Effector CD4-positive, alpha-beta T cell (primary cell): ENCODE results near the gene XG.
A peak's percentile ranks its signal among the peaks of the same experiment; 100 is the strongest.
"Not testable (repeated sequence)": the region's sequence is repeated elsewhere in the genome, so short reads cannot be mapped to it uniquely, and the experiment has no call there.

Experiments
- DNase-seq: peaks from one replicate; pipeline ENCODE4 v3.0.0-alpha.2; 2020

Gene XG

DNA sequence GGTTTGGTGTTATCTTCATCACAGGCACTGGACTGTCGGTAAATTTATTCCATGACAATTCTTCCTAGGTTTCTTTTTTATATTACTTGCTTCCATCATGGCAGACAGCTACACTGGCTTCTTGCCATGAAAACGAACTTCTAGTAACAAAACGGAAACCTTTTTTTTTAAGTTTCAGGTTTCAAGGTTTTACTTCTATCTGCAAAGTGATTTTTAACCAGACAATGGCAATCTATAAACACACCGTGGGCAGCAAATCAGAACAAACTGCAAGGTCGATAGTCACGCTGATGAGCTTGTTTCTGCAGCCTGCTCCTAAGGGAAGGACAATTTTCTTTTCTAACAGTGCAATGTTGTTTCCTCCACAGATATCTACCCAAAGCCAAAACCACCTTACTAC is 29.9 kb downstream of the XG start:
- no peak for DNase-seq

- no peak for DNase-seq
Observed at GRCh38 chrX:2782171-2782570, 30.3 kb downstream of the XG start.

DNA sequence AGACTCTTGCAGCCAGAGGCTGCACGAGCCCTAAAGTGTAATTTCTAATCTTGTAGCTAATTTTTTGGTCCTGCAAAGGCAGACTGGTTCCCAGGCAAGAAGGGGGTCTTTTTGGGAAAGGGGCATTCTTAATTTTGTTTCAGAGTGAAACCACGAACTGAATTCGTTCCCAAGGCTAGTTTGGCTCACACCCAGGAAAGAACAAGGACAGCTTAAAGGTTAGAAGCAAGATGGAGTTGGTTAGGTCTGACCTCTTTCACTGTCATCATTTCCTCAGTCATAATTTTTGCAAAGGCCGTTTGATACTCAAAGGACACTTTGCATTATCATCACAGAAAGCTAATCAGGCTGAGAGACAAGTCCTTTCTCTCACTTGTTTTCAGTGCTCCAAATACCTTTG is 30.9 kb downstream of the XG start:
- no peak for DNase-seq

- DNase-seq, result no peak
Observed at GRCh38 chrX:2784026-2784425, 32.2 kb downstream of the XG start.

DNA sequence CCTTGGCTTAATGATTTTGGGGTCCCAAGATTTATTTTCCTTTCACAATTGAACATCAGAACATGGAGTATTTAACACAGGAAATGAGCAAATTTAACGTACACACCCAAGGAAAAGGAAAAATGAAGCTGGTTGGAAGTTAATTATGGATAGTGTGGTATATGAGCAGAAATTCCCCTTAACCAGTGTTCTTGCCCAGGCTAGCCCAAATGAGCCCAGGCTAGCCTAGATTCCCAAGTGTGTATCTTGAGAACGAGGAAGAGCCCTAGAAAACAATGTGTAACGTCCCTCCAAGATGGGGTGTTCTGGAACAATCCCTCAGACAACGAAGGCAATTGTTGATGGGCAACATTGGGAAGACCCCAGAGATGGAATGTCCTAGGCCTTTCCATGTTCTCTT is 33.7 kb downstream of the XG start:
- DNase-seq, result no peak

DNA sequence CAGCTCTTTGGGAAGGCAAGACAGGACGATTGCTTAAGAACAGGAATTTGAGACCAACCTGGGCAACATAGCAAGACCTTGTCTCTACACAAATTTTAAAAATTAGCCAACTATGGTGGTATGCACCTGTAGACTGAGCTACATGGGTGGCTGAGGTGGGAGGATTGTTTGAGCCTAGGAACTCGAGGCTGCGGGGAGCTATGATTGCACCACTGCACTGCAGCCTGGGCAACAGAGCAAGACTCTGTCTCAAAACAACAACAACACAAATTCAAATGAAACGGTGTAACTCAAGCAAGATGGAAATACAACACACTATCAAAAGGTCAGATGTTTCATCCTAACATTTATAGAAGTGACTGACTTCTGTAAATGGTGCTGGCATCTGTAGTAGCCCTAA is 37.1 kb downstream of the XG start:
- DNase-seq, result no peak

DNA sequence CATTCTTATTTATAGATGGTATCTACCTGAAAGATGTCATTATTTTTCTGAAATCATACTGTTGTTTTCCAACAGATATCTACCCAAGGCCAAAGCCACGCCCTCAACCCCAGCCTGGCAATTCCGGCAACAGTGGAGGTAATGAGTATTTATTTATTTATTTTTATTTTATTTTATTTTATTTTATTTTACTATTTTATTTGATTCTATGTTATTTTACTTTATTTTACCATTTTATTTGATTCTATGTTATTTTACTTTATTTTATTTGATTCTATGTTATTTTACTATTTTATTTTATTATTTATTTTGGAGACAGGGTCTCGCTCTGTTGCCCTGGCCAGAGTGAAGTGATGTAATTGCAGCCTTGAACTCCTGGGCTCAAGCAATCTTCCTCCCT is 37.7 kb downstream of the XG start:
- DNase-seq, result no peak

DNA sequence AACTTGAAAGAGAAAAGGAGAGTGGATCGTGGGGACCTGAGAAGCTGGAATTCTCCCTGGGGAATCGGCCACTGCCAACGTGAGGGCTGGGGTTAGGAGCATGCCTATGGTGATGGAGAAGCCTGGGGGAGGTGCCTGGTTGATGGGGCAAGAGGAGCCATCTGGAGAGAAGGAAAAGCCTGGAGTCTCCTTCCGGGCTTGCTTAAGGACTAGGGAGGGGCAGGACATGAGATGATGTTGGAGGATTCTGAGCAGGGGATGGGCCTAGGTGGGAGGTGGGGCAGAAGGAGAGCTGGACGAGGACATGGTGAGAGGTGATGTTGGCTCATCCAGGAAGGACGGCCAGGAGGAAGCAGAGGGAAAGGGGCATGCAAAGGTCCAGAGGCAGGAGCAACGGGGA is 41.9 kb downstream of the XG start:
- no peak for DNase-seq

DNA sequence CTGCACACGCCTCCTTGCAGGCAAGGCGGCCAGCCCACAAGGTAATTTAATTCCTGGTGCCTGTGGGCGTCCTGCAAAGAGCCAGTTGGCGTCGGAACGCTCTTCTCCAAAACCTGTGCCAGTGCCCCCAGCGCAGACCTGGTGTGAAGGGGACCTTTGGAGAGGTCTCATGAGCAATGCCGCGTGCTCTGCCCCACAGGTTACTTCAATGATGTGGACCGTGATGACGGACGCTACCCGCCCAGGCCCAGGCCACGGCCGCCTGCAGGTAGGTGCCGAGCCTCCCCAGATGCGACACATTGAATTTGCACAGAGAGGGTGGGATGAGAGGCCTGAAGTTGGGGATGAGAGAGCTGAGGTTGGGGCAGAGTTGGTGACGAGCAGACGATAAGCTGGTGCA is 42.5 kb downstream of the XG start:
- DNase-seq, result no peak

GRCh38 chrX:2796808-2797207 is 45.0 kb downstream of the XG start:
- DNase-seq, result not testable (repeated sequence)

DNA sequence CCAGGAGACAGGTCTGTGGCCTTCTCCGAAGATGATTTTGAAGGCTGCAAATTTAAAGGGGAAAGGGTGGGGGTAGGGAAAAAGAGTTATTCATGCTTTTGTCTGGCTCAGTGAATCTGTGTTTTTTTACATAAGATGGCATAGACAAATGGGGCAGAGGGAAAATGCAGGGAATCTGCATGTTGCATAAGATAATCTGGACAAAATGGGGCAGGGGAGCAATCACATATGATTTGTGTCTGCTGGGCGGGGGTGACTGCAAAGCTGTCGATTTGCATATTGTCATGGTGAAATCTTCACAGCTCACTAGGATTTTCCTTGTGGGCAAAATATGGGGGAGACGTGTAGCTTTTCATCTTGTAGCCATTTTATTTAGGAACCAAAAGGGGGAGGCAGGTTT is 47.5 kb downstream of the XG start:
- DNase-seq, result no peak

DNA sequence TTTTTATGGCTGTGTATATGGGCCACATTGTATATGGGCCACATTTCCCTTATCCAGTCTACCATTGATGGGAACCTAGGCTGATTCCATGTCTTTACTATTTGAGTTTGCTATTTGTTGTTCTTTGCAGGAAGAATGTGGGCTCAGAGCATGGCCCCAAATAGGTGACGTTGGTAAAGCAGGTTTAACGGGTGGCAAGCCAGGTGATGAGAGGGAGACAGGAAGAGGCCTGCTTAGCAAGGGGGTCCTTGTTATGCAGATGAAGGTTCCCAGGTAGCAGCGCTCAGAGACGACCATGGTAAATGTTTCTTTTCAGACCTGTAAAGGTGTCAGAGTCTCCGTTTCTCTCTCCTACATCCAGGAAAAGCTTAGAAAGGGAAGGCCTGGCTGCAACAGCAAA is 48.1 kb downstream of the XG start:
- not testable (repeated sequence) for DNase-seq

DNA sequence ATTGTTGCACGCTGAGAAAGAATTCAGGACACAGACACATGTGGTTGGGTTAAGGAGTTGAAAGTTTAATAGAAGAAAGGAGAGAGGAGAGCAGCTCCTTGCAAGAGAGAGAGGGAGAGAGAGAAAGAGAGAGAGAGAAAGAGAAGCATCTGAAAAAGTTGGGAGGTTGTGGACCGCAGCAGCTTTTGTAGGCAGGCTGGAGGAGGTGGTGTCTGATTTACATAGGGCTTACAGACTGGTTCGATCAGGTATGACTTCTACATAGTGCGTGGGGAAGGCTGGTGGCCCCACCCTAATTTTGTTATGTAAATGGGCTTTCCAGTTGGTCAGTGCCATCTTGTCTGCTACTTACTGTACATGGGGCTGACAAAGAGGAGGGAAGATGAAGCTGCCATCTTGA is 49.4 kb downstream of the XG start:
- DNase-seq, result no peak

DNA sequence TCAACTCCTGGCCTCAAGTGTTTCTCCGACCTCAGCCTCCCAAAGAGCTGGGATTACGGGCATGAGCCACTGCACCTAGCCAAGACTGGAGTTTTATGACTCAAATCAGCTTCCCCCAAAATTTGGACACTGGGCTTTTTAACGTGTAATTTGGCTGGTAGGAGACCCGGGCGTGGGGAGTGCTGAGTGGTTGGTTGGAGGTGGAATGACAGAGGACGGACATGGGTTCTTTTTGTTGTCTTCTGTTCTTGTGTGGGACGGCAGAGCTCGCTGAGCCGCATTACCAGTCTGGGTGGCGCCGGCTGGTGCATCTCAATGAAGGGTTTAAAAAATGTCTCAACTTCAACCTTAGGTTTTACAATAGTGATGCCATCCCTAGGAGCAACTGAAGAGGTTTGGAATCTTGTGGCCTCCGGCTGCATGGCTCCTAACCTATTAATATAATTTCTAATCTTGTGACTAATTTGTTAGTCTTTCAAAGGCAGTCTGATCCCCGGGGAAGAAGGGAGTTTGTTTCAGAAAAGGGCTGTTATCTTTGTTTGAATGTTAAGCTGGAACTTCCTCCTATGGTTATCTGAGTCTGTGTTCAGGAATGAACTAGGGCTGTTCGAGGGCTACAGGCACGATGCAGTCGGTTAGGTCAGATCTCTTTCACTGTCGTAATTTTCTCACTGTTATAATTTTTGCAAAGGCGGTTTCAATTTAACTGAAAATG is 50.7 kb downstream of the XG start:
- DNase-seq, result not testable (repeated sequence)

DNA sequence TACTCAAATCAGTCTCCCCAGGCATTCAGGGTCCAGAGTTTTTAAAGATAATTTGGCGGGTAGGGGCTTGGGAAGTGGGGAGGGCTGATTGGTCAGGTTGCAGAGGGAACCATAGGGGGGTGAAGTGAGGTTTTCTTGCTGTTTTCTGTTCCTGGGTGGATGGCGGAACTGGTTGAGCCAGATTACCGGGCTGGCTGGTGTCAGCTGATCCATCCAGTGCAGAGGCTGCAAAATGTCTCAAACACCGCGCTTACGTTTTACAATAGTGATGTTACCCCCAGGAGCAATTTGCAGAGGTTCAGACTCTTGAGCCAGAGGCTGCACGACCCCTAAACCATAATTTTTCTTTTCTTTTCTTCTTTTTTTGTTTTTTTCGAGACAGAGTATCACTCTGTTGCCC is 51.6 kb downstream of the XG start:
- not testable (repeated sequence) for DNase-seq

DNA sequence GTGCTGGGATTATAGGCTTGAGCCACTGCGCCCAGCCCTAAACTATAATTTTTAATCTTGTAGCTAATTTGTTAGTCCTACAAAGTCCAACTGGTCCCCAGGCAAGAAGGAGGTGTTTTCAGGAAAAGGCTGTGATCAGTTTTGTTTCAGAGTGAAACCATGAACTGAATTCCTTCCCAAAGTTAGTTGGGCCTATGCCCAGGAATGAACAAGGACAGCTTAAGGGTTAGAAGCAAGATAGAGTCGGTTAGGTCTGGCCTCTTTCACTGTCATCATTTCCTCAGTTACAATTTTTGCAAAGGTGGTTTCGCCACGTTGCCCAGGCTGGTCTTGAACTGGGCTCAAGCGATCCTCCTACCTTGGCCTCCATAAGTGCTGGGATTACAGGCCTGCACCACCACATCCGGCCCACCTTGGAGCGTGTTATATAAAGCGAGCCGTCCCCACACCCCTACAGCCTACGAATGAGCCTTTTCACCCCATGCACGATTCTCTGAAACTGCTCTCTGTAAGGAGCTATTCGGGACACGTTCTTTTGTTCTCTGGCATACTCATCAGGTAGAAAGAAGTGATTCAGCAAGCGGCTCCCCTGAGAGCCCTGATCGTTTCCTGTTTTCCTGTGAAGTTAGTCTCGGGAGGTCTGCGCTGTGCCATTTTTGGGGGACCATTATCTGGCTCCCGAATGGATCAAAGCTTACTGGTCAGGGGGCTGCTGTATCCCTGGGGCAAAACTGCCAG is 52.4 kb downstream of the XG start:
- not testable (repeated sequence) for DNase-seq

DNA sequence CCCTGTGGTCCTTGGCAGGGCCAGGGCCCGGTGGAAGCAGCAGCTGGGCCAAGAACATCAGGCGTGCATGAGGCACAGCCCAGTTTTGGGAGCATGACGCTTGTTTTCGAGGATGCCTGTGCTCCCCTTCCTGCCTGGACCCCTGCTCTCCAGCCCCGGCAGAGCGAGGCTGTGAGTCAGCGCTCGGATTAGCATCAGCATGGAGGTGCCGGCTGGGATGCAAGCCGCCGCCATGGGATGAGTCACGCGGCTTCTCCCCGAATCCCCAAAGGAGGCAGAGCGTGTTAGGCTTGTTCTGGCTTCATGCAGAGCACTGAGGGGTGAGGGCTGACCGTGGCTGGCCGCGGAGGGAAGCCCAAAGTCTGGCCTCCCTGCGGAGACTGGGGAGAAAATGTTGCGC is 53.0 kb downstream of the XG start:
- DNase-seq, result not testable (repeated sequence)

DNA sequence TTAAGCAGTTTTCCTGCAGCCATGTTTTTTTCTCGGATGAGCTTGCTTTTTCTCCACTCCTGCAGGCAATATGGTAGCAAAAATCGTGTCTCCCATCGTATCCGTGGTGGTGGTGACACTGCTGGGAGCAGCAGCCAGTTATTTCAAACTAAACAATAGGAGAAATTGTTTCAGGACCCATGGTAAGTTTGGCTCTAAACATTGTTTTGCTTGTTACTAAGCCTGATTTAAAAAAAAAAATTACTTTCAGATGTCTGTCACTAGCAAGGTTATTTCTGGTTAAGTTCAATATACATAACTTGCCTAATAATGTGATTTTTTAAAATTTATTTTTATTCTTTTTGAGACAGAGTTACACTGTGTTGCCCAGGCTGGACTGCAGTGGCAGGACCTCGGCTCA is 59.4 kb downstream of the XG start:
- DNase-seq, result no peak

GRCh38 chrX:2812161-2812907 is 60.5 kb downstream of the XG start:
- peak; percentile 41 for DNase-seq

DNA sequence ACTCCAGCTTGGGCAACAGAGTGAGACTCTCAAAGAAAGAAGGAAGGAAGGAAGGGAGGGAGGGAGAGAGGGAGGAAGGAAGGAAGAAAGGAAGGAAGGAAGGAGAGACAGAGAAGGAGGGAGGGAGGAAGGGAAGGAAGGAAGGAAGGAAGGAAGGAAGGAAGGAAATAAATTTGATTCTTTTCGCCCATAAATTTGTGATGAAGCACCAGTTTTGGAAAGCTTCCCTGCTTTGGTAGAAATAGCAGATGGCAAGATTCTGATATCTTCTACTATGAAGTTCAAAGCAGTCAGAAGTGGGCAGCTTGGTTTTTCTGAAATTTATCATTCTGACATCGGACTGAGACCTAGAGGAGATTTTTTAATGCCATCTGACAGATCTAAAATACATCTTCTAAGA is 65.2 kb downstream of the XG start:
- DNase-seq, result no peak

DNA sequence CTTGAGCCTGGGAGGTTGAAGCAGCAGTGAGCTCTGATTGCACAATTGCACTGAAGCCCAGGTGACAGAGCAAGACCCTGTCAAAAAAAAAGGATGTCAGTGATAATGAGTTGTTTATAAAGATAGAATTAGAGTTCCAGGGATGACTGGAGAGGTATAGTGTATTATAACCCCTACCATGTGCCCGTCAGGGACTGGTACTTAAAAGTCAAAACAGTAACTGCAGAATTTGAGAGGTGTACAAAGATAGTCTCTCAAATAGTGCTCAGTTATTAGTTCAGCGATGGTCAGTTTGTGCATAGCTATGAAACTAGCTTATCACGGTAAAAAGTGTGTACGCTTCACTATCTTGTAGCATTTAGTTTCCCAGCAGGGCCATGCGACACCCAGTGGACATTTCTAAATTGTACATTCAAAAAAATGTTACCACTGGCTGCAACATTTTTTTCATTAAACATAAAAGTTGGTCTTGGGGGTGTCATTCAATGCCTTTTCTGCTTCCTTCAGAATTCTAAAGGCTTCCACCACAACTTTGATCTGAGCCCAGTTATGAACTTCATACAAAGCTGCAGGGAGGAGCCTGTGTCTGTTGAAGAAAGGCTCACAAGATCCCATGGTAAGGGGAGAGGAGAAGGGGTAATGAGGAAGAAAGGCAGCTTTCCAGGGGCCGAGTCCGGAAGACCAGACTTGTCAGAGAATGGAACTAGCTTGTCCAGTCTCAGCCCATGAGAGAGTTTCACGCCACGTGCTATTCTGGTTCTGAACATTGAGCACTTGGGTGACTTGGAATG is 67.7 kb downstream of the XG start:
- DNase-seq, result no peak

DNA sequence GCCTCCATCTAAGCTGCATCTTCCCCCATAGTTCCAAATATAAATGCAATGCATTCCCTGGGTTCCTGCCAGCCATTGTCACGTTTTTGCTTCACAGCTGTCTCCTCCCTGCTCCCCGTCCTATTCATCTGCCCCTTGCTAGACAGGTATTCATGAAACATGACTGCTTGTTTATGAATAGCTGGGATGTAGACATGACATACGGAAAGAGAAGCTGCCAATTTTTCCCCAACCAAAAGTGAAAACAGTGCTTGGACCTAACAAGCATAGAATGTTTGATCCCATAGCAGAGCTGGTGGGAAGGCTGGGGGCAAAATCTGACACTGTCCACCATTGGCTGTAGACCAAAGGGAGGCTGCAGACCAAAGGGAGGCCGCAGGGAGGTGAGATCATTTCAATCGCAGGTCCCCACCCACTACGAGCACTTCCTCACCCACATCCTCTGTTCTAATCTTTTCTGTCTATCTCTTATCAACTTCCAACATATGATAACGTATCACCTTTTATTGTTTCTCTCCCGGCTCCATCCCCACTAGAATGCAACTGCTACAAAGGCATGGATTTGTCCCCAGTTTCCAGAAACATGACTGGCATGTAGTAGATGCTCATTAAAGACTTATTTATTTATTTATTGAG is 68.4 kb downstream of the XG start:
- no peak for DNase-seq
